GM23338 (cell line): ENCODE measurements around the gene STARD3. TPM values are rescaled to one million over a fixed set of nuclear protein-coding genes. Genes with fewer than 3 reads are reported as not detected.

ENCODE experiments used
- ATAC-seq: fragments of 200-7000 bp; cut with Tn5 transposase; 3 replicates; pipeline ENCODE4 v1.9.1; 2020
- DNase-seq: peaks from one replicate; pipeline ENCODE4 v3.0.0-alpha.2; 2015; ENCODE audit warnings: low spot score
- H2AFZ ChIP-seq: fragments of 200-600 bp; sonication (generic); 2 replicates; pipeline ENCODE4 v1.8.0; 2016; ENCODE audit warnings: antibody characterized with exemption, mild to moderate bottlenecking, moderate library complexity
- H3F3A ChIP-seq: fragments of 200-600 bp; sonication (generic); replicated peaks from 2 replicates; pipeline ENCODE4 v1.8.0; 2017; ENCODE audit warnings: antibody characterized with exemption, mixed run types, low read depth
- H3K27ac ChIP-seq: fragments of 200-600 bp; sonication (generic); 2 replicates; pipeline ENCODE4 v1.6.1; 2016; ENCODE audit warnings: low read depth
- H3K27me3 ChIP-seq: fragments of 200-600 bp; sonication (generic); 2 replicates; pipeline ENCODE4 v1.8.0; 2016; ENCODE audit warnings: mild to moderate bottlenecking, mixed run types, moderate library complexity; ENCODE audit not compliant: insufficient read depth
- H3K36me3 ChIP-seq: fragments of 200-600 bp; sonication (generic); 2 replicates; pipeline ENCODE4 v1.8.0; 2016; ENCODE audit warnings: mild to moderate bottlenecking; ENCODE audit not compliant: insufficient read depth
- H3K4me1 ChIP-seq: fragments of 200-600 bp; sonication (generic); 2 replicates; pipeline ENCODE4 v1.8.0; 2016; ENCODE audit warnings: mild to moderate bottlenecking, moderate library complexity; ENCODE audit not compliant: insufficient read depth
- H3K4me2 ChIP-seq: fragments of 200-600 bp; sonication (generic); 2 replicates; pipeline ENCODE4 v1.7.1; 2017; ENCODE audit warnings: mixed run types
- H3K4me3 ChIP-seq: fragments of 200-600 bp; sonication (generic); 2 replicates; pipeline ENCODE4 v1.6.1; 2016; ENCODE audit warnings: mixed run types
- H3K79me2 ChIP-seq: fragments of 200-600 bp; sonication (generic); replicated peaks from 2 replicates; pipeline ENCODE4 v1.8.0; 2017; ENCODE audit warnings: mild to moderate bottlenecking; ENCODE audit not compliant: insufficient read depth
- H3K9me2 ChIP-seq: fragments of 200-600 bp; sonication (generic); 2 replicates; pipeline ENCODE4 v1.8.0; 2017; ENCODE audit not compliant: insufficient read depth
- H4K20me1 ChIP-seq: fragments of 200-600 bp; sonication (generic); replicated peaks from 2 replicates; pipeline ENCODE4 v1.8.0; 2017; ENCODE audit warnings: mild to moderate bottlenecking; ENCODE audit not compliant: insufficient read depth
- H3K27ac Mint-ChIP-seq: 2 replicates; pipeline ENCODE4 v1.8.0; 2020; ENCODE audit warnings: inconsistent platforms, mild to moderate bottlenecking, moderate library complexity, mixed read lengths
- H3K27me3 Mint-ChIP-seq: 3 replicates; pipeline ENCODE4 v1.8.0; 2022; ENCODE audit warnings: low read depth, mild to moderate bottlenecking, moderate library complexity, mixed read lengths, inconsistent platforms; ENCODE audit not compliant: insufficient read depth, poor library complexity
- H3K36me3 Mint-ChIP-seq: 3 replicates; pipeline ENCODE4 v1.8.0; 2021; ENCODE audit warnings: low read depth, mild to moderate bottlenecking, inconsistent platforms, moderate library complexity, mixed read lengths
- H3K4me1 Mint-ChIP-seq: 3 replicates; pipeline ENCODE4 v1.8.0; 2020; ENCODE audit warnings: mild to moderate bottlenecking, inconsistent platforms, mixed read lengths
- H3K4me3 Mint-ChIP-seq: 3 replicates; pipeline ENCODE4 v1.8.0; 2021; ENCODE audit warnings: moderate library complexity, mild to moderate bottlenecking, inconsistent platforms, mixed read lengths
- H3K9me3 Mint-ChIP-seq: 3 replicates; pipeline ENCODE4 v1.8.0; 2020; ENCODE audit warnings: moderate library complexity, mild to moderate bottlenecking, inconsistent platforms, mixed read lengths
- CREB1 ChIP-seq: fragments of 250-450 bp; sonication (Bioruptor Pico); IDR thresholded peaks from 2 replicates; pipeline ENCODE4 v1.5.0; 2020; ENCODE audit warnings: low read depth, mild to moderate bottlenecking, moderate library complexity
- EZH2 ChIP-seq: fragments of 200-600 bp; sonication (generic); IDR thresholded peaks from one replicate; pipeline ENCODE4 v1.8.0; 2017; ENCODE audit warnings: antibody characterized with exemption, mild to moderate bottlenecking, low read depth; ENCODE audit not compliant: unreplicated experiment
- EZH2phosphoT487 ChIP-seq: fragments of 200-600 bp; sonication (generic); IDR thresholded peaks from one replicate; pipeline ENCODE4 v1.8.1; 2018; ENCODE audit warnings: antibody characterized with exemption; ENCODE audit not compliant: unreplicated experiment
- JUNB ChIP-seq: IDR thresholded peaks from one replicate; pipeline ENCODE4 v1.6.1; 2016; ENCODE audit warnings: antibody characterized with exemption; ENCODE audit not compliant: unreplicated experiment
- NANOG ChIP-seq: IDR thresholded peaks from 2 replicates; pipeline ENCODE4 v1.6.1; 2016; ENCODE audit warnings: antibody characterized with exemption, borderline replicate concordance
- POLR2AphosphoS5 ChIP-seq: IDR thresholded peaks from 2 replicates; pipeline ENCODE4 v1.6.1; 2016; ENCODE audit warnings: antibody characterized with exemption, low read depth
- STAT1 ChIP-seq: IDR thresholded peaks from one replicate; pipeline ENCODE4 v1.6.1; 2016; ENCODE audit warnings: antibody characterized with exemption; ENCODE audit not compliant: unreplicated experiment
- ZNF114 ChIP-seq: fragments of 250-450 bp; sonication (Bioruptor Pico); IDR thresholded peaks from 2 replicates; pipeline ENCODE4 v1.5.0; 2020; ENCODE audit warnings: mild to moderate bottlenecking, moderate library complexity
- ZNF331 ChIP-seq: fragments of 250-450 bp; sonication (Bioruptor Pico); IDR thresholded peaks from 2 replicates; pipeline ENCODE4 v1.5.0; 2020; ENCODE audit warnings: low read depth, mild to moderate bottlenecking, moderate library complexity
- polyA plus RNA-seq: library from polyadenylated mRNA; unstranded; fragments of >200 nt; fragmentation: Nextera tagmentation; extraction: Ambion mirVana; gene quantifications from 2 replicates; pipeline ENCODE4 v1.2.1, GENCODE V29; 2016
- total RNA-seq: library from RNA; depleted of rRNA; stranded (reverse); fragments of >200 nt; shearing (Covaris generic); gene quantifications from 2 replicates; pipeline ENCODE4 v1.2.3, GENCODE V29; 2014
- TF ChIP-seq, protein P1 (sequence below): IDR thresholded peaks from 2 replicates; pipeline ENCODE4 v1.6.1; 2016; ENCODE audit warnings: antibody characterized with exemption
- TF ChIP-seq, protein P2 (sequence below): fragments of 250-450 bp; sonication (Bioruptor Pico); IDR thresholded peaks from 2 replicates; pipeline ENCODE4 v1.5.0; 2020; ENCODE audit warnings: mild to moderate bottlenecking, moderate library complexity
- TF ChIP-seq, protein P3 (sequence below): IDR thresholded peaks from one replicate; pipeline ENCODE4 v1.6.1; 2018; ENCODE audit warnings: antibody characterized with exemption; ENCODE audit not compliant: unreplicated experiment

STARD3 gene
- total and polyA plus RNA-seq, 2 experiments from 2014 or later, result 26.4 to 53.3 TPM

DNA sequence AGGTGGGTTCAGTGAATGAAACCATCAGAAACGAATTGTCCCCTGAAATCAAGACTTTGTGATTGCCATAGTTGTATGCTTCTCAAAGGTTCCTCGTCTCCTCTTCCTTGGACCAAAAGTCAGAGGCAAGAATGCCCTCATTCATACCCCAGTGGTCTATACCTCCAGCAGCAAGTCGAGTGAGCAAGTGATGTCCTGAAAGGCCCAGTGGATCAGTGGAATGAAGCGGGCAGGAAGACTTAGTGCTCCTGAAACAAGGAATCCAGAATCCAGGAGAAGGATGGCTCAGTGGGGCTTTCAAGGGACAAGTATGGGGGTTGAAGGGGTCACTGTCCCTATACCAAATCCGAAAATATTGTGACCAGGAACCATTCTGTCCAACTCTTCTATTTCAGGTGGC lies 57.6 kb downstream of the STARD3 start:
- H3K9me3 Mint-ChIP-seq, result no peaks in the 10 kb centered on the region; the same call in 2 of the 3 replicates
- TF ChIP-seq STAT1 (no peak), CREB1 (CRISPR knock-in tag) (no peak), EZH2phosphoT487 (no peak)
- TF ChIP-seq, protein P1, sequence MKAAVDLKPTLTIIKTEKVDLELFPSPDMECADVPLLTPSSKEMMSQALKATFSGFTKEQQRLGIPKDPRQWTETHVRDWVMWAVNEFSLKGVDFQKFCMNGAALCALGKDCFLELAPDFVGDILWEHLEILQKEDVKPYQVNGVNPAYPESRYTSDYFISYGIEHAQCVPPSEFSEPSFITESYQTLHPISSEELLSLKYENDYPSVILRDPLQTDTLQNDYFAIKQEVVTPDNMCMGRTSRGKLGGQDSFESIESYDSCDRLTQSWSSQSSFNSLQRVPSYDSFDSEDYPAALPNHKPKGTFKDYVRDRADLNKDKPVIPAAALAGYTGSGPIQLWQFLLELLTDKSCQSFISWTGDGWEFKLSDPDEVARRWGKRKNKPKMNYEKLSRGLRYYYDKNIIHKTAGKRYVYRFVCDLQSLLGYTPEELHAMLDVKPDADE, result no peak
- no peak for DNase-seq
- H3K36me3 ChIP-seq, result no peaks in the 10 kb centered on the region
- H3K79me2 ChIP-seq, result peaks cover 21% of the 10 kb centered on the region
- no peak overlapping the region for H2AFZ ChIP-seq
- H3K9me2 ChIP-seq, result no peaks in the 10 kb centered on the region
- peak overlapping the region; percentile 26; the same call in 1 of the 3 replicates for H3K4me3 Mint-ChIP-seq
- no peak for ATAC-seq
- H3K36me3 Mint-ChIP-seq, result peaks cover 10% of the 10 kb centered on the region; the same call in 2 of the 3 replicates
- peaks cover 23% of the 10 kb centered on the region for H3F3A ChIP-seq
- H3K4me2 ChIP-seq, result peak overlapping the region; percentile 71; the same call in 1 of the 2 replicates
- no peak overlapping the region for H3K4me3 ChIP-seq
- H3K27ac ChIP-seq, result 0 out of 2 replicates have a peak overlapping the region, but pooled peaks have one; percentile 93
- no peaks in the 10 kb centered on the region for H4K20me1 ChIP-seq
- peak overlapping the region; percentile 85 for H3K27ac Mint-ChIP-seq
- H3K27me3 Mint-ChIP-seq, result peaks cover 21% of the 10 kb centered on the region
- H3K27me3 ChIP-seq, result no peaks in the 10 kb centered on the region
- peaks cover 58% of the 10 kb centered on the region for H3K4me1 ChIP-seq
- peaks cover 58% of the 10 kb centered on the region for H3K4me1 Mint-ChIP-seq

DNA sequence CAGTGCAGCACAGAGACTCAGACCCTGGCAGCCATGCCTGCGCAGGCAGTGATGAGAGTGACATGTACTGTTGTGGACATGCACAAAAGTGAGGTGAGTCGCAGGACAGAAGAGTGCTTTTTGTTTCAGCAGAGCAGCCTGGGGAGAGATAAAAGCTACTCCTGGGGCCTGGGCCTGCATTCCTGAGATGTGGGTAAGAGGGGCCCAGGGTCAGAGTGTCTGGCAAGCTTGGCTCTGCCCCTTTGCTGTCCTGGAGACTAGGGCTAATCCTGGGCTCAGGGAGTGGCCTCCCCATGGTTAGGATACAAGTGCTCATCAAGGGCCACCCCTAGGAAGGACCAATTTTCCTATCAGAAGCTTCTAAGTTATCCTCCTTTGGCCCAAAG lies 58.1 kb downstream of the STARD3 start:
- no peaks in the 10 kb centered on the region for H3K36me3 ChIP-seq
- no peaks in the 10 kb centered on the region for H3K9me2 ChIP-seq
- H3K4me1 ChIP-seq, result peaks cover 54% of the 10 kb centered on the region
- H3F3A ChIP-seq, result peaks cover 20% of the 10 kb centered on the region
- Mint-ChIP-seq H3K27ac (peak overlapping the region; percentile 98), H3K27me3 (peaks cover 23% of the 10 kb centered on the region), H3K4me3 (no peak overlapping the region; the same call in 2 of the 3 replicates), H3K4me1 (peaks cover 60% of the 10 kb centered on the region), H3K9me3 (no peaks in the 10 kb centered on the region; the same call in 2 of the 3 replicates), H3K36me3 (peaks cover 10% of the 10 kb centered on the region; the same call in 2 of the 3 replicates)
- peak overlapping the region; percentile 93 for H3K27ac ChIP-seq
- ATAC-seq, result peak; percentile 6
- H2AFZ ChIP-seq, result no peak overlapping the region
- H4K20me1 ChIP-seq, result no peaks in the 10 kb centered on the region
- peaks cover 26% of the 10 kb centered on the region for H3K79me2 ChIP-seq
- DNase-seq, result no peak
- H3K4me2 ChIP-seq, result peak overlapping the region; percentile 71
- no peak overlapping the region for H3K4me3 ChIP-seq
- no peaks in the 10 kb centered on the region for H3K27me3 ChIP-seq
- TF ChIP-seq POLR2AphosphoS5 (no peak), EZH2 (no peak), EZH2phosphoT487 (no peak), JUNB (no peak), ZNF114 (CRISPR knock-in tag) (no peak), STAT1 (no peak), ZNF331 (no peak), NANOG (no peak)
- TF ChIP-seq, protein P2, sequence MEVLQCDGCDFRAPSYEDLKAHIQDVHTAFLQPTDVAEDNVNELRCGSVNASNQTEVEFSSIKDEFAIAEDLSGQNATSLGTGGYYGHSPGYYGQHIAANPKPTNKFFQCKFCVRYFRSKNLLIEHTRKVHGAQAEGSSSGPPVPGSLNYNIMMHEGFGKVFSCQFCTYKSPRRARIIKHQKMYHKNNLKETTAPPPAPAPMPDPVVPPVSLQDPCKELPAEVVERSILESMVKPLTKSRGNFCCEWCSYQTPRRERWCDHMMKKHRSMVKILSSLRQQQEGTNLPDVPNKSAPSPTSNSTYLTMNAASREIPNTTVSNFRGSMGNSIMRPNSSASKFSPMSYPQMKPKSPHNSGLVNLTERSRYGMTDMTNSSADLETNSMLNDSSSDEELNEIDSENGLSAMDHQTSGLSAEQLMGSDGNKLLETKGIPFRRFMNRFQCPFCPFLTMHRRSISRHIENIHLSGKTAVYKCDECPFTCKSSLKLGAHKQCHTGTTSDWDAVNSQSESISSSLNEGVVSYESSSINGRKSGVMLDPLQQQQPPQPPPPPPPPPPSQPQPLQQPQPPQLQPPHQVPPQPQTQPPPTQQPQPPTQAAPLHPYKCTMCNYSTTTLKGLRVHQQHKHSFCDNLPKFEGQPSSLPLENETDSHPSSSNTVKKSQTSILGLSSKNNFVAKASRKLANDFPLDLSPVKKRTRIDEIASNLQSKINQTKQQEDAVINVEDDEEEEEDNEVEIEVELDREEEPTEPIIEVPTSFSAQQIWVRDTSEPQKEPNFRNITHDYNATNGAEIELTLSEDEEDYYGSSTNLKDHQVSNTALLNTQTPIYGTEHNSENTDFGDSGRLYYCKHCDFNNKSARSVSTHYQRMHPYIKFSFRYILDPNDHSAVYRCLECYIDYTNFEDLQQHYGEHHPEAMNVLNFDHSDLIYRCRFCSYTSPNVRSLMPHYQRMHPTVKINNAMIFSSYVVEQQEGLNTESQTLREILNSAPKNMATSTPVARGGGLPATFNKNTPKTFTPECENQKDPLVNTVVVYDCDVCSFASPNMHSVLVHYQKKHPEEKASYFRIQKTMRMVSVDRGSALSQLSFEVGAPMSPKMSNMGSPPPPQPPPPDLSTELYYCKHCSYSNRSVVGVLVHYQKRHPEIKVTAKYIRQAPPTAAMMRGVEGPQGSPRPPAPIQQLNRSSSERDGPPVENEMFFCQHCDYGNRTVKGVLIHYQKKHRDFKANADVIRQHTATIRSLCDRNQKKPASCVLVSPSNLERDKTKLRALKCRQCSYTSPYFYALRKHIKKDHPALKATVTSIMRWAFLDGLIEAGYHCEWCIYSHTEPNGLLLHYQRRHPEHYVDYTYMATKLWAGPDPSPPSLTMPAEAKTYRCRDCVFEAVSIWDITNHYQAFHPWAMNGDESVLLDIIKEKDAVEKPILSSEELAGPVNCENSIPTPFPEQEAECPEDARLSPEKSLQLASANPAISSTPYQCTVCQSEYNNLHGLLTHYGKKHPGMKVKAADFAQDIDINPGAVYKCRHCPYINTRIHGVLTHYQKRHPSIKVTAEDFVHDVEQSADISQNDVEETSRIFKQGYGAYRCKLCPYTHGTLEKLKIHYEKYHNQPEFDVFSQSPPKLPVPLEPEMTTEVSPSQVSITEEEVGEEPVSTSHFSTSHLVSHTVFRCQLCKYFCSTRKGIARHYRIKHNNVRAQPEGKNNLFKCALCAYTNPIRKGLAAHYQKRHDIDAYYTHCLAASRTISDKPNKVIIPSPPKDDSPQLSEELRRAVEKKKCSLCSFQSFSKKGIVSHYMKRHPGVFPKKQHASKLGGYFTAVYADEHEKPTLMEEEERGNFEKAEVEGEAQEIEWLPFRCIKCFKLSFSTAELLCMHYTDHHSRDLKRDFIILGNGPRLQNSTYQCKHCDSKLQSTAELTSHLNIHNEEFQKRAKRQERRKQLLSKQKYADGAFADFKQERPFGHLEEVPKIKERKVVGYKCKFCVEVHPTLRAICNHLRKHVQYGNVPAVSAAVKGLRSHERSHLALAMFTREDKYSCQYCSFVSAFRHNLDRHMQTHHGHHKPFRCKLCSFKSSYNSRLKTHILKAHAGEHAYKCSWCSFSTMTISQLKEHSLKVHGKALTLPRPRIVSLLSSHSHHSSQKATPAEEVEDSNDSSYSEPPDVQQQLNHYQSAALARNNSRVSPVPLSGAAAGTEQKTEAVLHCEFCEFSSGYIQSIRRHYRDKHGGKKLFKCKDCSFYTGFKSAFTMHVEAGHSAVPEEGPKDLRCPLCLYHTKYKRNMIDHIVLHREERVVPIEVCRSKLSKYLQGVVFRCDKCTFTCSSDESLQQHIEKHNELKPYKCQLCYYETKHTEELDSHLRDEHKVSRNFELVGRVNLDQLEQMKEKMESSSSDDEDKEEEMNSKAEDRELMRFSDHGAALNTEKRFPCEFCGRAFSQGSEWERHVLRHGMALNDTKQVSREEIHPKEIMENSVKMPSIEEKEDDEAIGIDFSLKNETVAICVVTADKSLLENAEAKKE (CRISPR knock-in tag), result no peak
- TF ChIP-seq, protein P3, sequence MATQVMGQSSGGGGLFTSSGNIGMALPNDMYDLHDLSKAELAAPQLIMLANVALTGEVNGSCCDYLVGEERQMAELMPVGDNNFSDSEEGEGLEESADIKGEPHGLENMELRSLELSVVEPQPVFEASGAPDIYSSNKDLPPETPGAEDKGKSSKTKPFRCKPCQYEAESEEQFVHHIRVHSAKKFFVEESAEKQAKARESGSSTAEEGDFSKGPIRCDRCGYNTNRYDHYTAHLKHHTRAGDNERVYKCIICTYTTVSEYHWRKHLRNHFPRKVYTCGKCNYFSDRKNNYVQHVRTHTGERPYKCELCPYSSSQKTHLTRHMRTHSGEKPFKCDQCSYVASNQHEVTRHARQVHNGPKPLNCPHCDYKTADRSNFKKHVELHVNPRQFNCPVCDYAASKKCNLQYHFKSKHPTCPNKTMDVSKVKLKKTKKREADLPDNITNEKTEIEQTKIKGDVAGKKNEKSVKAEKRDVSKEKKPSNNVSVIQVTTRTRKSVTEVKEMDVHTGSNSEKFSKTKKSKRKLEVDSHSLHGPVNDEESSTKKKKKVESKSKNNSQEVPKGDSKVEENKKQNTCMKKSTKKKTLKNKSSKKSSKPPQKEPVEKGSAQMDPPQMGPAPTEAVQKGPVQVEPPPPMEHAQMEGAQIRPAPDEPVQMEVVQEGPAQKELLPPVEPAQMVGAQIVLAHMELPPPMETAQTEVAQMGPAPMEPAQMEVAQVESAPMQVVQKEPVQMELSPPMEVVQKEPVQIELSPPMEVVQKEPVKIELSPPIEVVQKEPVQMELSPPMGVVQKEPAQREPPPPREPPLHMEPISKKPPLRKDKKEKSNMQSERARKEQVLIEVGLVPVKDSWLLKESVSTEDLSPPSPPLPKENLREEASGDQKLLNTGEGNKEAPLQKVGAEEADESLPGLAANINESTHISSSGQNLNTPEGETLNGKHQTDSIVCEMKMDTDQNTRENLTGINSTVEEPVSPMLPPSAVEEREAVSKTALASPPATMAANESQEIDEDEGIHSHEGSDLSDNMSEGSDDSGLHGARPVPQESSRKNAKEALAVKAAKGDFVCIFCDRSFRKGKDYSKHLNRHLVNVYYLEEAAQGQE, result no peak
